GM06990 (cell line): ENCODE measurements around the gene MAN1B1.

Experiments used
- DNase-seq: peaks from one replicate; pipeline ENCODE4 v3.0.0-alpha.2; 2011; ENCODE audit not compliant: insufficient read length; ENCODE audit errors: extremely low read depth
- H3K27me3 ChIP-seq: replicated peaks from 2 replicates; pipeline ENCODE4 v1.6.0; 2011; ENCODE audit warnings: low read length; ENCODE audit not compliant: control insufficient read depth, insufficient read depth
- H3K36me3 ChIP-seq: 2 replicates; pipeline ENCODE4 v1.5.1; 2011; ENCODE audit warnings: low read length; ENCODE audit not compliant: control insufficient read depth, insufficient read depth
- H3K4me3 ChIP-seq: replicated peaks from 2 replicates; pipeline ENCODE4 v1.5.1; 2011; ENCODE audit warnings: low read depth, mild to moderate bottlenecking, control low read depth, low read length
- TF ChIP-seq, protein P1 (sequence below): IDR thresholded peaks from 2 replicates; pipeline ENCODE4 v1.5.1; 2011; ENCODE audit warnings: low read length, control low read depth, mild to moderate bottlenecking, inconsistent platforms; ENCODE audit not compliant: insufficient read depth, poor library complexity, severe bottlenecking

The MAN1B1 gene

GRCh38 chr9:137136881-137137607, 50.3 kb downstream of the MAN1B1 start:
- Histone ChIP-seq H3K36me3 (no peaks in the 10 kb centered on the region), H3K4me3 (no peak overlapping the region), H3K27me3 (no peaks in the 10 kb centered on the region; the same call in 1 of the 2 replicates)
- TF ChIP-seq, protein P1, sequence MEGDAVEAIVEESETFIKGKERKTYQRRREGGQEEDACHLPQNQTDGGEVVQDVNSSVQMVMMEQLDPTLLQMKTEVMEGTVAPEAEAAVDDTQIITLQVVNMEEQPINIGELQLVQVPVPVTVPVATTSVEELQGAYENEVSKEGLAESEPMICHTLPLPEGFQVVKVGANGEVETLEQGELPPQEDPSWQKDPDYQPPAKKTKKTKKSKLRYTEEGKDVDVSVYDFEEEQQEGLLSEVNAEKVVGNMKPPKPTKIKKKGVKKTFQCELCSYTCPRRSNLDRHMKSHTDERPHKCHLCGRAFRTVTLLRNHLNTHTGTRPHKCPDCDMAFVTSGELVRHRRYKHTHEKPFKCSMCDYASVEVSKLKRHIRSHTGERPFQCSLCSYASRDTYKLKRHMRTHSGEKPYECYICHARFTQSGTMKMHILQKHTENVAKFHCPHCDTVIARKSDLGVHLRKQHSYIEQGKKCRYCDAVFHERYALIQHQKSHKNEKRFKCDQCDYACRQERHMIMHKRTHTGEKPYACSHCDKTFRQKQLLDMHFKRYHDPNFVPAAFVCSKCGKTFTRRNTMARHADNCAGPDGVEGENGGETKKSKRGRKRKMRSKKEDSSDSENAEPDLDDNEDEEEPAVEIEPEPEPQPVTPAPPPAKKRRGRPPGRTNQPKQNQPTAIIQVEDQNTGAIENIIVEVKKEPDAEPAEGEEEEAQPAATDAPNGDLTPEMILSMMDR = no peak
- no peak for DNase-seq

DNA sequence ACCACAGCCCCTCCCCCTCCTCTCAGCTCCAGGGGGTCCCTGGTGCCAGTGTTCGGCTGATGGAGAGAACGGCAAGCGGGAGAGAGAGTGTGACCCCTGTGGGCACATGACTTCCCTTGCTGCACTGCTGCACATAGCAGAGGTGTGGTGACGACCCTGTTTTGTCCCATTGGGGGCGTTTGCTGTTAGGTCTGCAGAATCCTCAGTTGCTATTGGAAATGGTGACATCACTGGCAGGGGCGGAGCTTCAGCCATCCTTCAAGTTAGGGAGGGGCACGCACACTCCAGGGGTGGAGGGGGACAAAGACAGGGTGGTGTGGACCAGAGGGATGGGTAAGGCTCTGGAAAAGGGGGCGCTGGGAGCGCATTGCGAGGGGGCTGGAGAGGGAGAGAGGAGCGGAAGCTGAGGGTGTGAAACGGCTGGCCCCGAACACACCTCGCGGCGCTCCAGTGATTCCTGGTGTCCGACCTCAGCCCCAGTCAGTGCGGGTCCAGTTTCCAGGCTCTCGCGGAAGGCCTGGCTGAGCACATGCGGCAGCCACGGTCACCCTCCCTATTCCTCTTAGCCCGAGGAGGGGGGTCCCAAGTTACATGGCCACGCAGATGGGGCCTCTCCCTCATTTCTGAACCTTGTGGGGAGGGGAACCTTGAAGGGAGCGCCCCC, 51.4 kb downstream of the MAN1B1 start:
- Histone ChIP-seq H3K27me3 (no peaks in the 10 kb centered on the region; the same call in 1 of the 2 replicates), H3K36me3 (no peaks in the 10 kb centered on the region), H3K4me3 (no peak overlapping the region)
- TF ChIP-seq, protein P1 = no peak
- no peak for DNase-seq

- Histone ChIP-seq H3K4me3 (no peak within 1 kb of the TSS), H3K36me3 (no peaks in the 10 kb centered on the region), H3K27me3 (no peaks in the 10 kb centered on the region; the same call in 1 of the 2 replicates)
- no peak for DNase-seq
- TF ChIP-seq, protein P1 = no peak
Observed at GRCh38 chr9:137138722-137139467, 52.1 kb downstream of the MAN1B1 start, which contains the start of gene GRIN1. Gene GRIN1, plus strand, starts transcription at chr9:137139154. Its CDS starts 333 bp downstream, at chr9:137139487.

DNA sequence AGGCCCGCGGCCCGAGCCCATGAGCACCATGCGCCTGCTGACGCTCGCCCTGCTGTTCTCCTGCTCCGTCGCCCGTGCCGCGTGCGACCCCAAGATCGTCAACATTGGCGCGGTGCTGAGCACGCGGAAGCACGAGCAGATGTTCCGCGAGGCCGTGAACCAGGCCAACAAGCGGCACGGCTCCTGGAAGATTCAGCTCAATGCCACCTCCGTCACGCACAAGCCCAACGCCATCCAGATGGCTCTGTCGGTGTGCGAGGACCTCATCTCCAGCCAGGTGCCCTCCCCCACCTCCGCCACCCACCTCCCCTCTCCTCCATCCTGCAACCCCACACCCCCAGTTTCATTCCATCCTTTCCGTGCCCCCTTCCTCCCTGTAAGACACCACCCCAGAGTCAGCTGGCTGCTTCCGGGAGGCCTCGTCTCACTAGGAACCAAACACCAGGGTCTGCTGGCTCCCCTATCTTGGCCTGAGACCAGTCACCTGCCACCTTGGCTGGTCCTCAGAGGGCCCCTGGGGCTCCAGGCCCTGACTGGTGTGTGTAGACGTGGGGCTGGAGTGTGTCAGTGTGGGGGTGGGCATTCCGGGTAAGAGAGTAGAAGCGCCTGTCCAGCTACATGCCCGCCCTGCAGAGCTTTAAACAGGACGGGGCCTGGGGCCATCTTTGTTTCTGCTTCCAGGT, 52.8 kb downstream of the MAN1B1 start:
- TF ChIP-seq, protein P1 = no peak
- Histone ChIP-seq H3K4me3 (no peak overlapping the region), H3K36me3 (no peaks in the 10 kb centered on the region), H3K27me3 (no peaks in the 10 kb centered on the region; the same call in 1 of the 2 replicates)
- DNase-seq = peak; percentile 8

GRCh38 chr9:137140151-137141012, 53.6 kb downstream of the MAN1B1 start:
- no peak overlapping the region for H3K4me3 ChIP-seq
- H3K36me3 ChIP-seq = no peaks in the 10 kb centered on the region
- peak; percentile 6 for DNase-seq
- no peaks in the 10 kb centered on the region; the same call in 1 of the 2 replicates for H3K27me3 ChIP-seq
- TF ChIP-seq, protein P1 = no peak
